Fibroblast of skin of back (primary cell): Measurements from ENCODE around the gene CAMSAP3.
A peak's percentile ranks its signal among the peaks of the same experiment; 100 is the strongest.

ENCODE experiments used
- DNase-seq: peaks from one replicate; pipeline ENCODE4 v3.0.0-alpha.2; 2013

CAMSAP3 gene

DNA sequence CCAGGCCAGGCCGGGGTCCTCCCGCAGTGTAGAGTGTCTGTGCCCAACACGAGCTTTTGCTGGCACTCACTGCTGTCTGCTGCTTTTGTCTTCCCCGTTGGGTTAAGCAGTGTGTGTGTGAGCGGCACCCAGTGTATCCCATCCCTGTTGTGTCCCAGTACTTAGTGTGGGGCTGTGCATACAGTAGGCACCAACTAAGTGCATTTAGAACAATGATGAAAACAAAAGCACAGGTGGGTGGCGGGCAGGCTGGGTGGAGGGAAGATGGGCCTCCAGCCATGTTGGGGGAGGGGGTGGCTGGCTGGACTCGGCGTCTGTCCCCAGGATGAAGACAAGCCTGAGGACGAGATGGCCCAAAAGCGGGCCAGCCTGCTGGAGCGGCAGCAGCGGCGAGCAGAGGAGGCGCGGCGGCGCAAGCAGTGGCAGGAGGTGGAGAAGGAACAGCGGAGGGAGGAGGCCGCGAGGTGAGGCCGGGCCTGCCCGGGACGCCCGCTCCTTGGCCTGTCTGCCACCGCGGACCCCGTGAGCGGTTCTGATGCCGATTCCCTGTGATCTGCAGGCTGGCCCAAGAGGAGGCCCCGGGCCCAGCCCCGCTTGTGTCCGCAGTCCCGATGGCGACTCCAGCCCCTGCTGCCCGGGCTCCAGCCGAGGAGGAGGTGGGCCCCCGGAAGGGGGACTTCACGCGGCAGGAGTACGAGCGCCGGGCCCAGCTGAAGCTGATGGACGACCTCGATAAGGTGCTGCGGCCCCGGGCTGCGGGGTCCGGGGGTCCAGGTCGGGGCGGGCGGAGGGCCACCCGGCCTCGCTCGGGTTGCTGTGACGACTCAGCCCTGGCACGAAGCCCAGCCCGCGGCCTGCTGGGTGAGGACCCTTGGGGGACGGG, 19.4 kb downstream of the CAMSAP3 start:
- DNase-seq: no peak

GRCh38 chr19:7617172-7617571, 21.5 kb downstream of the CAMSAP3 start:
- no peak for DNase-seq

- DNase-seq: no peak
Observed at GRCh38 chr19:7617735-7618134, 22.1 kb downstream of the CAMSAP3 start.

DNA sequence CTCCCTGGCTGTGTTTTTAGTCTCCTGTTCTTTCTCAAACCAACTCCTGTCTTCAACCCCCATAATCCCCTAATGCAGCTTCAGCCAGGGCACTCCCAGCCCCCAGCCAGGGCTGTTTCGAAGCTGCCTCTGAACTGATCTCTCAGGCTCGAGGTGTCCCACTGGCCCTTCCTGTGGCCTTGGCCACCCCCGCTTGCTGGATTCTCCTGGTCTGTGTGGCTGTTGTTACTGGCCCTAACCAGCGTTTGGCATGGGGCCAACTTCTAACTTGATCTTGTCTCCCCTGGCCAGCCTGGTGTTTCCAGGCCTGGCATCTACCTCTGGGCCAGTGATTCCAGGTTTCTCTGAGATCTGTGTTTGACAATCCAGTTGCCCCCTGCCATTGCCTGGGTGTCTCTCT, 22.7 kb downstream of the CAMSAP3 start:
- no peak for DNase-seq

GRCh38 chr19:7618771-7619510, 23.3 kb downstream of the CAMSAP3 start:
- no peak for DNase-seq

DNA sequence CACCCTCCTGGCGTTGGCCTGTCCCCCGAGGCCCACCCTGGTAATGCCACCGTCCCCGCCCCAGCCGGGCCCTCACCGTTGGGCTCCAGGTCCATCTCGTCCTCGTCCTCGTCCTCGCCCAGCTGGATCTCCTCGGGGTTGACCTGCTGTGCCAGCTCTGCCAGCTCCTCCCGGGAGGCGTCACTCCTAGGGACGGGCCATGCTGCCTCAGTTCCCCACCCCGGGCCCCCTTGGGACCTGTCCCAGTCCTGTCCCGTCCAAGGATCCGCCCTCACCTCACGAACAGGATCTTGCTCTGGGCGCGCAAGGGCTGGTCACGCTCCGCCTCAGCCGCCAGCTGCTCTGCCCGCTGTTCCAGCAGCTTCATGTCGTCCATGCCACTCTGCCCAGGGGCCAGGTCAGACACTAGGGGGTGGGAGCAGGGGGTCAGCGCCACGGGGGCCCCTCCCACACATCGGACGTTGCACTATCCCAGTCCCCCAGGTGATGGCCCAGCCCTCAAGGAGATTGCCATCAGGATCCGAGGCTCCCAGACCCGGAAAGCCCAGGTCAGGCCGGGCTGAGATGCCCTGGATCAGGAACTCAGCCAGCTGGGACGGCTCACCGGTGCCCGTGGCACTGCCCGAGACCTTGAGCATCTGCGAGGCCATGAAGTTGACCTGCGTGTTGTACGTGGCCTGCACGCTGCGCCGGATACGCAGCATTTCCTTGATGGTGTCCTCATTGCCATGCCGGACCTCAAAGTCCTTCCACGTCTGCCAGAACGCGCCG, 24.2 kb downstream of the CAMSAP3 start:
- no peak for DNase-seq

DNA sequence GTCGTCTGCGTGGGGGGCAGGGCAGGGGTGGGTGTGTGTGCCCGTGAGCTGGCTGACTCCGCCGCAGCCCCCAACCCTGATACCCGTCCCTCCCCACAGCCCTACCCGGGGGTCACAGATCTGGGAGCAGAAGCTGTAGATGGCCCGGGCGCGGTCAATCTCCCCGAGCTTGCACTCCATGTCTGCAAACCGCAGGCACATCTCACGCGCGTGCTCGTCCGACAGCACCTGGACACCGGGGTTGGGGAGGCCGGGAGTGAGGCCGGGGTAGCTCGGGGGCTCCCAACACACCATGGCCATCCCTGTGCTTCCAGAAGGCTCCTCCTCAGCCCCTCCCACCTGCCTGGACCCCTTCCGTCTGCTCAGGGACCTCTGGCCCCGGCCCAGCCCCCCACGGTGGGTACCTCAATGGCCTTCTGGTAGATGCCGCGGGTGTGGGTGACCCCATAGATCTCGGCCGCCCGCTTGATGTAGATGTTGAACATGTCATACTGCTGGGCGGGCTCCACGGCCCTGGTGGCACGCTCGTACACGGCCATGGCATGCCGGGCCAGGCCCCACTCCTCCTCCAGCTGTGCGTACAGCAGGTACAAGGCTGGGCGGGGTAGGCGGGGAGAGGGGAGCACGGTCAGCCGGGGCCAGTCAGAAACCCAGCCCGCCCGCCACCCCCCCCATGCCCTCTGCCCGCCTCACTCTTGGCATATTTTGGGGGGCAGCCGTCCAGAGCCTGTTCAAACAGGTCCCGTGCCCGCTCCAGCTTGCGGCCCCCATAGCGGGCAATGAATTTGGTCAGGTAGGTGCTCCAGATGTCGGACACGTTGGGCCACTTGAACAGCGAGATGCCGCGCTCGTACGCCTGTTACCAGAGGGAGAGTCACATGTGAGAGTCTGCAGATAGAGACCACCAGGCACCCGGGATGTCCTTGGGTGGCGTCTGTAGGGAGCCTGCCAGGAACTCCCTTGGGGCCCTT, 25.1 kb downstream of the CAMSAP3 start:
- DNase-seq: no peak

DNA sequence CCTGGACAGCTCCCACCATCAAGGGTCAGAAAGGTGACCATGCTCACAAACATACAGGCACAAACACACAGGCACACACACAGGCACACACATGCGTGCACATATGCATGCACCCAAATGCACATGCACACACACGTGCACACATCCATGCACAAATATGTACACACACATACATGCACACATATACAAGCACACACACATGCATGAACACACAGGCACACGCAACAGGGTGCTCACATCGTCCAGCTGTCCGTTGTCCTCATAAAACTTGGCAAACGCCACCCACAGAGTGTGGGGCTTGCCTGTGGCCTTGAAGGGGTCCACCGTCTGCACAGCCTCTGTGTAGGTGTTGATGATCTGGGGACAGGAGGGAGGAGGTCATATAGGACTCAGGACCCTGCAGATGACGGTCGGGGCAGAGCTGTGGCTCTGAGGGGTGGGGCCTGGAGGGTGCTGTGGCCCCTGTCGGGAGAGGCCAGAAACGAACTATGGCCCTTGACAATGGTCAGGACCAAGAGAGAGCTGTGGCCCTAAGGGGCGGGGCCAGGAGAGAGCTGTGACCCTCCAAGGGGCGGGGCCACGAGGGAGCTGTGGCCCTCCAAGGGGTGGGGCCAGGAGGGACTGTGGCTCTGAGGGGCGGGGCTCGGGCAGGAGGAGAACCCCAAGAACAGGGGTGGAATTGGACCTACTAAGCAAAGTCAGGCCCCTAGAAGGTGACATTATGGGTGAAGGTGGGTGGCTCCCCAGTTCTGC, 27.4 kb downstream of the CAMSAP3 start:
- DNase-seq: no peak

GRCh38 chr19:7623725-7624603, 28.3 kb downstream of the CAMSAP3 start:
- DNase-seq: no peak

- DNase-seq: no peak
Observed at GRCh38 chr19:7624810-7625209, 29.1 kb downstream of the CAMSAP3 start.

DNA sequence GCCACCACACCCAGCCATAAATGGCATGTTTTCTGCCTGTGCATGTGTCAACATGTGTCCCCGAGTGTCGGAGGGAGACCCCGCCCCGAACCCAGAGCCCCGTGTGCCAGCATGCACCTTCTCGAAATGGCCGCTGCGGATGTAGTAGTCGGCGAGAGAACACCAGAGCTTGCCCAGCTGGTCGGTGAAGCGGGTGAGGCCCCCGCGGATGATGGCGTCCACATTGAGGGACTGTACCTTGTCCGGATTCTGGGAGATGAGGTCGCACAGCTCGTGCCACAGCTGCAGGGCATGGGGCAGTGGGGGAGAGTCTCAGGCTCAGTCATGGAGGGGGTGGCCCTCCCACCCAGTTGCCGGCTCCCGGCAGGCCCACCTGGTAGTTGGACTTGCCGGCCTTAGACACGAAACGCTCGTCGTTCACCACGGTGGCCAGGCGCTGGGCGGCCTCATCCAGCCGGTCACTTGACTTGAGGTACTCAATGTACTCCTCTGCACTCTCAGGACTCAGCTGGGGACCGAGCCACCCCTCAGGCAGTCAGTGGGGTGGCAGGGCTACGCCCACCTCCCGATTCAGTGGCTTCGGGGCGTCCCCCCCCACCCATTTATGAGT, 30.2 kb downstream of the CAMSAP3 start:
- no peak for DNase-seq

DNA sequence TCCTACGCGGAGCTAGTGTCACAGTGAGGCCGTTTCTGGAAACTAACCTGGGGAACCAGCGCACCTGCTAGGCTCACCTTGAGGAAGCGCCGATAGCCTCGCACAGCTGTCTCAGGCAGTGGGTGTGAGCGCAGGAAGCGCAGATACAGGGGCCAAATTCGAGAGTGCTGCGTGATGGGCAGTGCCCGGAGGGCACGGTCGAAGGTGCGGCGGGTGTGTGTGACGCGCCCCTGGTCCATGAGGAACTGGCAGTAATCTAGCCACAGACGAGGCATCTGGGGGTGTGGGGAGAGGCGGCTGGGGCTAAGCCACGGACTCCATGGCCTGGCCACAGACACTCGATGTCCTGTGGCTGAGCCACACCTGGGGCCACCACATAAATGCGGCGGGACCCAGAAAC, 31.5 kb downstream of the CAMSAP3 start:
- no peak for DNase-seq

DNA sequence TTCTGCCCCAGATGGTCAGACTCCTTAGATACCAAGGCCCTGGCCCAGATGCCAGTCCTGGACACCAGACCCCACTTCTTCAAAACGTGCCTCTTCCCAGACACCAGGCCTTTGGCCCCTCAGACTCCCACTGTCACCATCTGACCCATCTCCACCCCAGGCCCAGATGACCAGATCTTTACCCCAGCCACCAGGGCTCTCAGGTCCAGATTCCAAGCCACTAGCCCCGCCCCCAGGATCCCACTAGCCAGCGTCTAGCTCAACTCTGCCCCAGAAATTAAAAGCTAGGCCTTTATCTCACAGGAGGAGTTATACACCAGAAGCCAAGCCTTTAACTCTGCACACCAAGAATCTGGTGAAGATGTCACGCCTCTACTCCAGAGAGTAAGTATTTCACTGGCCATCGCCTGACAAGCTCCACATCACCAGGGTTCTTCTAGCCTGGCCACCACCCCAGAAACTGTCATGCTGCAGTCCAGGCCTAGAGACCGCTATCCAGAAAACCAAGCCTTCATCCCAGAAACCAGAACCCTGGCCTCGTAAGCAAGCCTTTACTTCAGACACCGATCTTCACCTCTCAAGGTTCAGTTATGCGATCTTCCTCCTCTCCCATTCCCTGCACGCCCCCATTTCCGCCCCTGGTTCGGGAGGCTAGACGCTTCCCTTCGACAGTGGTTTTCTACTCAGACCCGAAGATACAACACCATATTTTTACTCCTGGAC, 33.1 kb downstream of the CAMSAP3 start:
- no peak for DNase-seq

GRCh38 chr19:7629347-7630054, 33.8 kb downstream of the CAMSAP3 start, which contains the start of the genes PET100 and XAB2:
PET100 (plus strand) TSS chr19:7629793; CDS start chr19:7629834, 41 bp downstream.
XAB2 (minus strand) TSS chr19:7629545; CDS start chr19:7629527, 18 bp downstream.
- peak; percentile 99 for DNase-seq

DNA sequence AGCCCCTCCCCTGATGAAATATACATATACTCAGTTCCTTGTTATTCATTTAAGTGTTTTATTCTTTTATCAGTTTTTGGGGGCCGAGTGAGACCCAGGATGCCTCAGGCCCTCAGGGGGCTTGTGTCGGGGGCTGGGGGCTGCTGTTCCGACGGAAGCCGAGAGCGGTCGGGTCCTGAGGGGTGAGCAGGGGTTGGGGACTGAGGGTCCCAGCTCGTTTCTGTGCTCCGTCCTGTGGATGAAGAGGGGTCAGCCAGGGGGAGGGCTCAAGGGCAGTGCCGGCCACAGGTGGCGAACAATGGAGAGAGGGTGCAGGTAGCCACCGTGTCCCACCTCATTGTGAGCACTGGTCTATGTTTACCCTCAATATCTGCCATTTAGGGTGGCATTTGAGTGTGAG, 35.9 kb downstream of the CAMSAP3 start:
- DNase-seq: no peak

DNA sequence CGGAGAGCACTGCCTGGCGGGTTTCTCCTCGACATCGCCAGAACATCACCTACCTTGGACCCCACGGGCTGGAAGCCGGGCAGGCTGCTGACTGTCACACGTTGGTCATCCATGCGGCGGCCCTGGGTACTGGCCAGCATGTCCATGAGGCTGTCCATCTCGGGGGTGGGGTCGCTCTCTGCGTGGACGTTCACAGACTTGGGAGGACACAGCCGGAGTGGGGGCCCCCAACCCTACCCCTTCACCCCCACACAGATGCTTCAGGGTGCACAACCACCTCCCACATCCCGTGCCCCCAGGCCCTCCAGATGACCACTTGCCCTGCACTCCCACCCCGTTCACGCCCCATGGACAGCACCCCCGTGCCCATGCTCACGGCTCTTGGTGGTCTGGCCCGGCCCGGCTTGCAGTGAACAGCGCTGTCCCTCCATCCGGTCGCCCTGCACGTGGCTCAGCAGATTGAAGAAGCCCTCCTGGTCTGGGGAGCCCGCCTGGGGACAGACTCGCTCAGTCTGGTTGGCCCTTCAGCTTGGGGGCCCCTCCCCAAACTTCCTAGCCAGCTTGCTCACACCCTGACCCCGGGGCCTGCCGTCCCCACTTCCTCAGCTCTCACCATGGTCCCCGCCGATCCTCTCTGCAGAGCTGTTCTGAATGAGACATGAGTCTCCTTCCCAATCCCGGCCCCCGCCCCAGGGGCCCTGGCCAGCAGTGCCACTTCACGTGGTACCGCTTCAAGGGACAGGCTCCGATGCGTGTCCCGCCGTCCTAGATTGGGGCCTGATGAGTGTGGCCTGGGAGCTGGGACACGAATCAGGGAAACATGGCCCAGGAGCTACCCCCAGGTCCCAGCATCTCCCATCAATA, 36.9 kb downstream of the CAMSAP3 start:
- DNase-seq: no peak

GRCh38 chr19:7633698-7634097, 38.0 kb downstream of the CAMSAP3 start, which contains the start of gene PCP2:
PCP2 (minus strand) TSS chr19:7633719; CDS start chr19:7633457, 262 bp downstream.
- DNase-seq: no peak
